HepG2 (cell line): ENCODE measurements around the gene CENPL. TPM values are rescaled to one million over a fixed set of nuclear protein-coding genes. Genes with fewer than 3 reads are reported as not detected.

Experiments
- AHDC1 ChIP-seq: sonication (generic); formaldehyde crosslinking; IDR thresholded peaks from 2 replicates; pipeline ENCODE4 v1.5.1; 2020; ENCODE audit warnings: mild to moderate bottlenecking, missing genetic modification reagents, borderline replicate concordance
- ARNT2 ChIP-seq: sonication (generic); formaldehyde crosslinking; IDR thresholded peaks from 2 replicates; pipeline ENCODE4 v1.8.0; 2022; ENCODE audit warnings: mild to moderate bottlenecking, low read depth, missing genetic modification reagents, moderate library complexity
- CAMTA2 ChIP-seq: sonication (generic); formaldehyde crosslinking; IDR thresholded peaks from 2 replicates; pipeline ENCODE4 v1.4.0; 2020; ENCODE audit warnings: mild to moderate bottlenecking, missing genetic modification reagents, borderline replicate concordance
- CC2D1A ChIP-seq: sonication (generic); formaldehyde crosslinking; IDR thresholded peaks from 2 replicates; pipeline ENCODE4 v1.8.1; 2023; ENCODE audit warnings: mild to moderate bottlenecking, missing genetic modification reagents
- E2F5 ChIP-seq: sonication (generic); formaldehyde crosslinking; conservative IDR thresholded peaks from 2 replicates; pipeline ENCODE4 v1.4.0; 2020; ENCODE audit warnings: missing genetic modification reagents
- HMGA1 ChIP-seq: sonication (generic); formaldehyde crosslinking; conservative IDR thresholded peaks from 2 replicates; pipeline ENCODE4 v1.4.0; 2020; ENCODE audit warnings: missing genetic modification reagents
- MEIS2 ChIP-seq: sonication (generic); formaldehyde crosslinking; IDR thresholded peaks from 2 replicates; pipeline ENCODE4 v1.9.0; 2021; ENCODE audit warnings: mild to moderate bottlenecking, missing genetic modification reagents
- NFE2 ChIP-seq: sonication (generic); formaldehyde crosslinking; IDR thresholded peaks from 2 replicates; pipeline ENCODE4 v1.4.0; 2020; ENCODE audit warnings: missing genetic modification reagents
- PRDM15 ChIP-seq: sonication (generic); formaldehyde crosslinking; IDR thresholded peaks from 2 replicates; pipeline ENCODE4 v1.4.0; 2020; ENCODE audit warnings: missing genetic modification reagents
- REXO4 ChIP-seq: sonication (generic); formaldehyde crosslinking; IDR thresholded peaks from 2 replicates; pipeline ENCODE4 v1.8.0; 2022; ENCODE audit warnings: missing genetic modification reagents, mild to moderate bottlenecking, borderline replicate concordance
- SKI ChIP-seq: fragments of 450-650 bp; IDR thresholded peaks from one replicate; pipeline ENCODE4 v1.6.1; 2018; ENCODE audit warnings: mild to moderate bottlenecking; ENCODE audit not compliant: partially characterized antibody
- WIZ ChIP-seq: sonication (generic); formaldehyde crosslinking; IDR thresholded peaks from 2 replicates; pipeline ENCODE4 v1.5.1; 2020; ENCODE audit warnings: mild to moderate bottlenecking, missing genetic modification reagents
- ZNF282 ChIP-seq: fragments of 450-650 bp; IDR thresholded peaks from 2 replicates; pipeline ENCODE4 v1.6.1; 2018; ENCODE audit not compliant: partially characterized antibody
- ZNF326 ChIP-seq: sonication (generic); formaldehyde crosslinking; IDR thresholded peaks from 2 replicates; pipeline ENCODE4 v1.4.0; 2020; ENCODE audit warnings: missing genetic modification reagents, borderline replicate concordance
- ZNF431 ChIP-seq: sonication (generic); formaldehyde crosslinking; IDR thresholded peaks from 2 replicates; pipeline ENCODE4 v1.9.0; 2022; ENCODE audit warnings: missing genetic modification reagents, low read depth, mild to moderate bottlenecking, borderline replicate concordance
- ZNF501 ChIP-seq: sonication (generic); formaldehyde crosslinking; IDR thresholded peaks from 2 replicates; pipeline ENCODE4 v1.5.1; 2020; ENCODE audit warnings: mild to moderate bottlenecking, moderate library complexity, missing genetic modification reagents
- ZNF589 ChIP-seq: sonication (generic); formaldehyde crosslinking; conservative IDR thresholded peaks from 2 replicates; pipeline ENCODE4 v1.8.0; 2022; ENCODE audit warnings: mild to moderate bottlenecking, moderate library complexity, missing genetic modification reagents
- ZNF678 ChIP-seq: sonication (generic); formaldehyde crosslinking; IDR thresholded peaks from 2 replicates; pipeline ENCODE4 v1.4.0; 2020; ENCODE audit warnings: mild to moderate bottlenecking, missing genetic modification reagents
- ZNF775 ChIP-seq: sonication (generic); formaldehyde crosslinking; IDR thresholded peaks from 2 replicates; pipeline ENCODE4 v1.4.0; 2020; ENCODE audit warnings: missing genetic modification reagents, mild to moderate bottlenecking, moderate library complexity, borderline replicate concordance
- polyA plus RNA-seq, 8 experiments: library from polyadenylated mRNA; depleted of rRNA in 3 of 8; stranded (reverse) in 7 of 8; unstranded in 1 of 8; fragments of >200 nt; fragmentation: Illumina TruSeq in 4 of 8; extraction: Trizol in 4 of 8; gene quantifications; 2 replicates each; pipeline versions ENCODE4 v1.2.1 to v1.2.3, GENCODE V29; 2011 to 2016; ENCODE audit warnings: low read depth in 4 of 8, missing spikeins in 1 of 8, mixed read lengths in 1 of 8; ENCODE audit not compliant: insufficient read depth in 1 of 8
- total RNA-seq, 5 experiments: library from RNA; depleted of rRNA; stranded (reverse); fragments of >200 nt; fragmentation: Illumina TruSeq; extraction: Trizol; gene quantifications; 2 replicates each; pipeline ENCODE4 v1.2.3, GENCODE V29; 2016; ENCODE audit warnings: low read depth in 1 of 5

The CENPL gene
- total and polyA plus RNA-seq, 2 of the 13 experiments (the other 11 are each of a cell fraction or from before 2014, with no cell fraction given), result 4.4 to 14.2 TPM

GRCh38 chr1:173824315-173825081, at the start of gene CENPL, which contains the start of gene DARS2 (continued):
- TF ChIP-seq AHDC1 (CRISPR knock-in tag), result no peak; the same call in 1 of the 2 replicates
- no peak for TF ChIP-seq ZNF678 (CRISPR knock-in tag)
- no peak for TF ChIP-seq ARNT2 (CRISPR knock-in tag)
- 0 out of 2 replicates have a peak, but pooled peaks have one; percentile 29 for TF ChIP-seq WIZ (CRISPR knock-in tag)
- no peak for TF ChIP-seq PRDM15 (CRISPR knock-in tag)
- TF ChIP-seq CC2D1A, result 0 out of 2 replicates have a peak, but pooled peaks have one; percentile 75
- TF ChIP-seq E2F5 (CRISPR knock-in tag), result peak; percentile 83
- TF ChIP-seq MEIS2, result peak; percentile 24; the same call in 1 of the 2 replicates
- 0 out of 2 replicates have a peak, but pooled peaks have one; percentile 22 for TF ChIP-seq CAMTA2
- TF ChIP-seq REXO4 (CRISPR knock-in tag), result peak; percentile 32; the same call in 1 of the 2 replicates
- TF ChIP-seq ZNF282, result no peak
- no peak for TF ChIP-seq HMGA1 (CRISPR knock-in tag)
- TF ChIP-seq ZNF326, result no peak
- peak; percentile 15; the same call in 1 of the 2 replicates for TF ChIP-seq ZNF431
- no peak for TF ChIP-seq ZNF775 (CRISPR knock-in tag)
- TF ChIP-seq ZNF589 (CRISPR knock-in tag), result no peak
- no peak for TF ChIP-seq NFE2
- peak; percentile 8 for TF ChIP-seq SKI
- TF ChIP-seq ZNF501 (CRISPR knock-in tag), result peak; percentile 95
